Esophagus muscularis mucosa (tissue), 4 donors: ENCODE measurements around the gene PHF19. TPM values are rescaled to one million over a fixed set of nuclear protein-coding genes. Genes with fewer than 3 reads are reported as not detected.

Experiments used
- DNase-seq: peaks from one replicate; pipeline ENCODE4 v3.0.0-alpha.2; 2017; ENCODE audit errors: extremely low spot score
- H3K27ac ChIP-seq, 4 donors: fragments of 200-600 bp; sonication (generic); replicated peaks in 1 of 4; 1 replicate in 3 of 4; 2 replicates in 1 of 4; pipeline ENCODE4 v1.5.1; 2016 to 2019; ENCODE audit warnings: mild to moderate bottlenecking in 1 of 4
- H3K27me3 ChIP-seq, 4 donors: fragments of 200-600 bp; sonication (generic); one replicate each; pipeline versions ENCODE4 v1.5.1 to v1.6.0; 2016 to 2019
- H3K36me3 ChIP-seq, 4 donors: fragments of 200-600 bp; sonication (generic); one replicate each; pipeline ENCODE4 v1.5.1; 2016 to 2019
- H3K4me1 ChIP-seq, 4 donors: fragments of 200-600 bp; sonication (generic); one replicate each; pipeline ENCODE4 v1.5.1; 2016 to 2019
- H3K4me3 ChIP-seq, 4 donors: fragments of 200-600 bp; sonication (generic); 1 replicate in 2 of 4; 2 replicates in 2 of 4; pipeline ENCODE4 v1.5.1; 2016 to 2019; ENCODE audit warnings: mild to moderate bottlenecking in 4 of 4, moderate library complexity in 1 of 4
- H3K9me3 ChIP-seq, 4 donors: fragments of 200-600 bp; sonication (generic); 1 replicate in 3 of 4; 2 replicates in 1 of 4; pipeline ENCODE4 v1.5.1; 2016 to 2019
- EP300 ChIP-seq: sonication (generic); formaldehyde crosslinking; IDR thresholded peaks from one replicate; pipeline ENCODE4 v1.6.1; 2017; ENCODE audit warnings: antibody characterized with exemption
- POLR2A ChIP-seq: fragments of 450-650 bp; IDR thresholded peaks from one replicate; pipeline ENCODE4 v1.6.1; 2017; ENCODE audit warnings: antibody characterized with exemption, moderate library complexity, mild to moderate bottlenecking, low read depth
- POLR2AphosphoS5 ChIP-seq, 2 donors: sonication (generic); formaldehyde crosslinking; IDR thresholded peaks; one replicate each; pipeline ENCODE4 v1.6.1; 2017; ENCODE audit warnings: antibody characterized with exemption in 2 of 2
- WGBS: methylation state at CpG from one replicate; pipeline ENCODE4 v1.1.5; 2018; 5-methylcytosine and 5-hydroxymethylcytosine counted together
- intact Hi-C: fragments of 100-400 bp; cut with DNase I; formaldehyde crosslinking; loops from one replicate; pipeline ENCODE4 v1.15.1; 2023
- total RNA-seq, 4 donors: library from RNA; depleted of rRNA; stranded (reverse); fragments of >200 nt; gene quantifications; one replicate each; pipeline versions ENCODE4 v1.1.0 to v1.2.1, GENCODE V29; 2016
- TF ChIP-seq, protein P1 (sequence below), 3 experiments: fragments of 200-600 bp in 2 of 3; fragments of 450-650 bp in 1 of 3; sonication (generic) in 2 of 3; IDR thresholded peaks; one replicate each; pipeline ENCODE4 v1.5.1; 2017 to 2019; ENCODE audit warnings: antibody characterized with exemption in 3 of 3, mild to moderate bottlenecking in 2 of 3, moderate library complexity in 1 of 3

PHF19 gene
- total RNA-seq, 4 donors from 2014 or later, result 36.4 to 57.7 (median 47.8) TPM

DNA sequence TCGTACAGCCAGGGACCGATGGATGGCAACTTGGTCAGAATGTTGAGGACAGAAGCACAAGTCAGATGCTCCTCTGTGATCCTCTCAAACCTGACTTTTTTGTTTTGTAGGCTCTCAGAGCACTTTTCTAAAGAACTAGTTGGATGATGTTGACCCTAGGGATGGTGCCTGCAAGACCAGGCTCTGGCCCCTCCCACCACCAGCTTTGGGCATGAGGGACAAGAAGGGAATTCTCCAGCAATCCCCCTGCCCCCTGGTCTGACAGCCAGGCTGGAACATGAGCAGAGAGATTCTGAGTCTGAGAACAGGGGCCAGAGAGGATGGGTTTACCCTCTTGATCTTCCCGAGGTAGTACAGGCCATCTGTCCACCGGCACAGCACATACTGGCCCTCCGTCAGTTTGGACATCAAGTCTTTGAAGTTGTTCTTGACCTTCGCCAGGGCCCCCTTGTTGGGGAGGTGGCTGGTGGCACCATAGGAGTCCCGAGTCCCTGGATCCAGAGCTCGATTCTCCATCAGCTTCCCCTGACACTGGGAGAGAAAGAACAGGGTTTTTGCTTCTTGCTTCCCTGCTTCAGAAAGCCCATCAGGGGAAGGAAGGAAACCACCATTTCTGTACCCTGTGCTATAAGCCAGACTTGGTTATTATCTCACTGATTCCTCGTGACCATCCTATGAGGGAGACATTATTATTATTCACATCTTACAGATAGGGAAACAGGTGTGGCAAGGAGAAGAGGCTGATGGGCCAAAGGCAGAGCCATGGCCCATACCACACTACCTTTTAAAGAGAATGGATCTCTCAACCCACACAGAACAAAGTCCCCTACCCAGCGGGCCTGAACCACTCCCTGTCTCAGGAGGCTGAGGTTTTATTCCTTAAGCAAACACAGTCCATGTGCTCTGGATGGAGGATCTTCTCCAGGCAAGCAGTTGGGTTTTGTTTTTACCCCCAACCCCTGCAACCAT, 2.5 kb downstream of the PHF19 start:
- H3K36me3 ChIP-seq, result peaks cover 8 to 41% (median 32%) of the 10 kb centered on the region in 4 donors
- no peaks in the 10 kb centered on the region for H3K9me3 ChIP-seq
- TF ChIP-seq POLR2A, result no peak
- no peak for TF ChIP-seq POLR2AphosphoS5 (IDR thresholded peaks at IDR 0.05)
- peak overlapping the region; percentile 95 to 100 (median 99) for H3K27ac ChIP-seq
- no peak overlapping the region for H3K4me3 ChIP-seq
- H3K4me1 ChIP-seq, result peaks cover 15 to 37% (median 28%) of the 10 kb centered on the region in 4 donors
- 92% methylated on average over 10 of the region's 10 CpGs for WGBS
- intact Hi-C loops, result no loop called here
- DNase-seq, result no peak
- peaks cover 0 to 4% (median 0%) of the 10 kb centered on the region in 4 donors for H3K27me3 ChIP-seq

GRCh38 chr9:120873512-120873911, 3.5 kb downstream of the PHF19 start:
- intact Hi-C loops, result no loop called here
- 65% methylated on average over 4 of the region's 4 CpGs for WGBS
- H3K36me3 ChIP-seq, result peaks cover 8 to 41% (median 32%) of the 10 kb centered on the region in 4 donors
- no peak for TF ChIP-seq POLR2A
- TF ChIP-seq EP300, result no peak
- TF ChIP-seq, protein P1, sequence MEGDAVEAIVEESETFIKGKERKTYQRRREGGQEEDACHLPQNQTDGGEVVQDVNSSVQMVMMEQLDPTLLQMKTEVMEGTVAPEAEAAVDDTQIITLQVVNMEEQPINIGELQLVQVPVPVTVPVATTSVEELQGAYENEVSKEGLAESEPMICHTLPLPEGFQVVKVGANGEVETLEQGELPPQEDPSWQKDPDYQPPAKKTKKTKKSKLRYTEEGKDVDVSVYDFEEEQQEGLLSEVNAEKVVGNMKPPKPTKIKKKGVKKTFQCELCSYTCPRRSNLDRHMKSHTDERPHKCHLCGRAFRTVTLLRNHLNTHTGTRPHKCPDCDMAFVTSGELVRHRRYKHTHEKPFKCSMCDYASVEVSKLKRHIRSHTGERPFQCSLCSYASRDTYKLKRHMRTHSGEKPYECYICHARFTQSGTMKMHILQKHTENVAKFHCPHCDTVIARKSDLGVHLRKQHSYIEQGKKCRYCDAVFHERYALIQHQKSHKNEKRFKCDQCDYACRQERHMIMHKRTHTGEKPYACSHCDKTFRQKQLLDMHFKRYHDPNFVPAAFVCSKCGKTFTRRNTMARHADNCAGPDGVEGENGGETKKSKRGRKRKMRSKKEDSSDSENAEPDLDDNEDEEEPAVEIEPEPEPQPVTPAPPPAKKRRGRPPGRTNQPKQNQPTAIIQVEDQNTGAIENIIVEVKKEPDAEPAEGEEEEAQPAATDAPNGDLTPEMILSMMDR (IDR thresholded peaks at IDR 0.05), result no peak
- no peak for TF ChIP-seq POLR2AphosphoS5 (IDR thresholded peaks at IDR 0.05)
- no peaks in the 10 kb centered on the region for H3K9me3 ChIP-seq
- H3K4me3 ChIP-seq, result no peak overlapping the region
- no peak for DNase-seq
- H3K27me3 ChIP-seq, result peaks cover 0 to 4% (median 0%) of the 10 kb centered on the region in 4 donors
- peaks cover 15 to 40% (median 34%) of the 10 kb centered on the region in 4 donors for H3K4me1 ChIP-seq
- H3K27ac ChIP-seq, result peak overlapping the region in 1 of 4 donors; percentile 33

GRCh38 chr9:120872791-120873502, 4.0 kb downstream of the PHF19 start:
- TF ChIP-seq, protein P1 (IDR thresholded peaks at IDR 0.05), result no peak
- TF ChIP-seq POLR2AphosphoS5 (IDR thresholded peaks at IDR 0.05) (no peak), EP300 (no peak)
- 90% methylated on average over 3 of the region's 3 CpGs for WGBS
- intact Hi-C loops, result no loop called here
- Histone ChIP-seq H3K4me1 (peaks cover 16 to 40% (median 36%) of the 10 kb centered on the region in 4 donors), H3K27ac (peak overlapping the region in 1 of 4 donors; percentile 33), H3K4me3 (no peak overlapping the region), H3K27me3 (peaks cover 0 to 4% (median 0%) of the 10 kb centered on the region in 4 donors), H3K36me3 (peaks cover 8 to 41% (median 32%) of the 10 kb centered on the region in 4 donors), H3K9me3 (no peaks in the 10 kb centered on the region)
- no peak for DNase-seq

GRCh38 chr9:120870206-120870605, 6.8 kb downstream of the PHF19 start:
- DNase-seq, result no peak
- intact Hi-C loops, result no loop called here
- H3K4me1 ChIP-seq, result peaks cover 6 to 27% (median 23%) of the 10 kb centered on the region in 4 donors
- H3K4me3 ChIP-seq, result no peak overlapping the region
- H3K27ac ChIP-seq, result peak overlapping the region; percentile 91 to 93 (median 92)
- TF ChIP-seq, protein P1 (IDR thresholded peaks at IDR 0.05), result no peak
- TF ChIP-seq POLR2AphosphoS5 (IDR thresholded peaks at IDR 0.05) (no peak), EP300 (no peak), POLR2A (no peak)
- H3K36me3 ChIP-seq, result peaks cover 17 to 58% (median 45%) of the 10 kb centered on the region in 4 donors
- H3K9me3 ChIP-seq, result no peaks in the 10 kb centered on the region
- WGBS, result 80% methylated on average over 9 of the region's 9 CpGs
- H3K27me3 ChIP-seq, result no peaks in the 10 kb centered on the region
